H54 (cell line): ENCODE data around the gene TIGD3.

Experiments
- DNase-seq: peaks from one replicate; pipeline ENCODE4 v3.0.0; 2011; ENCODE audit warnings: low spot score, mixed read lengths; ENCODE audit not compliant: insufficient read length
- FAIRE-seq: peaks from 3 replicates; lab custom pipeline; 2011; peaks lifted over from hg19 to GRCh38; lab: Jason Lieb, UNC
- POLR2A ChIP-seq: IDR thresholded peaks from 2 replicates; pipeline ENCODE4 v1.6.1; 2011; ENCODE audit warnings: low read depth, mild to moderate bottlenecking, low read length

TIGD3 gene

DNA sequence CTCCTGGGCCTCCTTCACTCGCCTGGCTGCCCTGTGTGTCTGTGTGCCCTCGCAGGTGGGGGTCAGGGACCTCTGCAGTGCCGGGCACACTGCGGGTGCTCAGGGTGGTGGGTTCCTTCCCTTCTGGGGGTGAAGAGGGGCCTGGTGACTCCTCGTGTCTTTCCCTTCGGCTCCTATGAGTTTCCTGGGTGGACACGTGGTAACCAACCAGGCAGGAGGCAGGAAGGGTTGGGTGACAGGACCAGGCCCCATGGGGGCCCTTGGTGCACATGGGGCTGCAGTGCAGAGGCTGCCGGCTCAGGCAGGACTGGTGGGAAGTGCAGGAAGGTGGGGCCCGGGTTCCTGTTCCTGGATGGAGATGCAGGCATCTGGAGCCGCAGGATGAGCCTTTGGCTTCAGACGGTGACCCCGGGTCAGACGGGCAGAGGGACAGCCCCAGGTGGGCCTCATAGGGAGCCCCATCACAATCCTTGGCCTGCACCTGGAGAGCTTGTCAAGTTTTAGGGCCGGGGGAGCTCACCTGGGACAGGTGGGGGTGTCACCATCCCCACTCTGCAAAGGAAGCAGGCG, 41.5 kb downstream of the TIGD3 start:
- TF ChIP-seq POLR2A, result no peak
- no peak for FAIRE-seq
- DNase-seq, result no peak

DNA sequence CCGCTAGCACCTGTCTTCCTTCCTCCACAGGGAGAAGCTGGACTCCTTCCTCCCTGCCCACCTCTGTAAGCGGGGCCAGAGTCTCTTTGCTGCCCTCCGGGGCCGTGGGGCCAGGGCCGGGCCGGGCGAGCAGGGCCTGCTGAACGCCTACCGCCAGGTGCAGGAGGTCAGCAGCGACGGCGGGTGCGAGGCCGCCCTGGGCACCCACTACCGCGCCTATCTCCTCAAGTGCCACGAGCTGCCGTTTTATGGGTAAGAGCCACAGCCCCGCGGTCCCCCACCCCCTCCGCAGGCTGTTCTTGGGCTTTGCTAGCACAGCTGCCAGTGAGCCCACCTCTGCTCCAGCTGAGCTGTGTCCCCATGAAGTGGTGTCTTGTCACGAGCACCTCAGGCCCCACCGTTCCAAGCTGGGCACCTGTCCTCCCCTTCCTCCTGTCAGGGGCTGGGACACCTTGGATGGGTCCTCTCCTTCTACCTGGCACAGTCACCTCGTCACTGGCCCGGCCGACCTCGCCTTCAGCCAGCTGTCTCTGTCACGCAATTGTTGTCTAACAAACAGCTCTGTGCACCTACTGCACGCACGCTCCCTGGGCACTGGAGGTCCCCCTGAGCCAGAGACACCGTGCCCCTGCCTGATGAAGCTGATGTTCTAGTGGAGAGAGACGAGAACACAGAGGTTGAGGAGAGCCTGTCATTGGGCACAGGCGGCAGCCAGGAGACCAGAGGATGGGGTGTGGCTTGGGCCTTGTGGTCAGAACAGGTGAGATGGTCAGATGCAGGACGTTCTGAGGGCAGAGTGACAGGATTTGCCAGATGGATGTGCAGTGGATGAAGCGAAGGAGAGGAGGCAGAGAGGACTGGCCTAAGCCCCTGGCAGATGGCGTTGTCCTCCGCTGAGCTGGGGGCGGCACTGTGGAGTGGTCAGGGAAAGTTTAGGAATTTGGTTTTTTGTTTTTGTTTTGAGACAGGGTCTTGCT, 42.5 kb downstream of the TIGD3 start:
- no peak for TF ChIP-seq POLR2A
- FAIRE-seq (no peak), DNase-seq (no peak)

DNA sequence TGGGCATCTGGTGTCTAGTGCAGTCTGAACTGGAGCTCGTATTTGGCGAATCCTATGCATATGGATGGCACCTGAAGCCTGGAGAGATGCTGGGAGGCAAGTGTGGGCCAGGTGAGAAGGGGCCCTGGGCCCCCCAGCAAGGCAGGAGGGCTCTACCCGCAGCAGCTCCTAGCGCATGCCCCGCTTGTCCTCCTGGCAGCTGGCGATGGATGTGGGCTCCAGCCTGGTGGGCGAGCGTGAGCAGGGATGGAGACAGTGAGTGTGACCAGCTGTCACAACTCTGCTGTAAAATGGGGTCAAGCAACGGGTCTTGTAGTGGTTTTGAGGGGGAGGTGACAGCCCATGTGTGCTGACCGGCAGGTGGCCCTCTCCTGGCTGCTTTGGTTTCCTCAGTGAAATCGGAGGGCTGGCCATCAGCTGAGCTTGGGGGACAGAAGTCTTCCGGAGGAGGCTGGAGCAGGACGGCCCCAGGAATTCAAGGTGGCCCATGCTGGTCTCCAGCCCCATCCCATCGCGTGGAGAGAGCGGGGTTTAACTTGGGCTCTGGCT, 43.9 kb downstream of the TIGD3 start:
- TF ChIP-seq POLR2A, result no peak
- DNase-seq, result no peak
- no peak for FAIRE-seq

DNA sequence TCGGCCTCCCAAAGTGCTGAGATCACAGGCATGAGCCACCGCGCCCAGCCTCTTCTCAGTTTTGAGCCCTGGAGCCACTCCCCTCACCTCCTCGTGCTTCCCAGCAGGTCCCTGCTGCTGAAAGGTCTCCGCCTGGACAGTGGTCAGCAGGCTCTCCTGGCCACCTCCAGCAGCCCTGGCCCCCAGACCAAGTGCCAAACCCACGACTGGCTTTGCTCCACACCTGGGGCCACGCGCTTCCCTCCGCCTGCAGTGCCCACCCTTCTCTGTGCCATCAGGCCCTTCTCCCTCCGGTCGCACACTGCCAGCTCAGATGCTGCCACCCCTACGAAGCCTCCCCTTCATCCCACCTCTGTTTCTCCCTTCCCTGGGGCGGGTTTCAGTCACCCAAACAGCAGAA, 44.7 kb downstream of the TIGD3 start:
- TF ChIP-seq POLR2A, result no peak
- FAIRE-seq (no peak), DNase-seq (no peak)

DNA sequence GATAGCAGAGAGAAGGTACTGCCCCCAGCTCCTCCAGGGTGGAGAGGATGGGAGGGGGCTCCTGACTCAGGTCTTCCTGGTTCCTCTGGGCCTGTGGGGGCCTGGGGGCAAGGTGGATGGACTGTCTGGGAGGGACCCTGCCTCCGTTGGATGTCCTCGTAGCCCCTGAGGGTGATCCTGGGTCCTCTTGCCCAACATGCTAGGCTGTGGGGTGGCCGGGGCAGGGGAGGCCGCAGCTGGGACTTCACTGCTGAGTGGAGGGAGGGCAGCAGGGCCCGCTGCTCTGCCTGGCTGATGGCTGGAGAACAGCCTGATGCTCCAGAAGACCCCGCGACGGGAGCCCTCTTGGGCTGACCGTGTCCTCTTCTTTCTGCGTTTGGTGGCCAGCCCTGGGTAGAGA, 45.3 kb downstream of the TIGD3 start:
- DNase-seq (no peak), FAIRE-seq (no peak)
- TF ChIP-seq POLR2A, result no peak

DNA sequence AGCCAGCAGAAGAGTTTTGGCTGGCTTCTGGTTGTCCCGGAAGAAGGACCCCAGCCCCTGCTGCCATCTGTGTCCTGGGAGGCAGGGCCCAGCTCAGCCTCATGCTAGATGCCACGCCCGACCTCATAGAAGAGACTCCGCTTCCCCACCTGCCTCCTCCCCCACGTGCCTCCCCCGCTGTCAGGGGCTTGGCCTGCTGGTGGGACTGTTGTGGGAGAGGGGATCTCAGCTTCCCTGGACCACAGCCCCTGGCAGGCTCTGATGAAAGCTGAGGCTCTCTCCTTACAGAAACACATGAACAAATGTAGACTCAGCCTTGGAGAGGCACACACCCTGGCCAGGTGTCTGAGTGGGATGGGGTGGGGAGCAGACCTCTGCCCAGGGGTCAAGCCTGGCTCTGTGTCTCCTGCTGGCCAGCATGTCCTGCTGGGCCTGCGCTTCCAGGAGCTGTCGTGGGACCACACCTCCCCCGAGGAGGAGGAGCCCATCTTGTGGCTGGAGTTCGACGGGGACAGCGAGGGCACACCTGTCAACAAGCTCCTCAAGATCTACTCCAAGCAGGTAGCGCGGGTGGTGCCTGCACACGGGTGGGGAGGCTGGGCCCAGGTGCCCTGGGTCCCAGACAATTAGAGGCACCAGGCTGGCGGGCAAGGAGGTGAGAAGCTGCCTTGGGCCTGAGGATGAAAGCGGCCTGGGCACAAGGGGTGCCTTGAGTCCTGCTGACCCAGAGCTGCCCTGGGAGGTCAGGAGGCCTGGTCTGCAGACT, 45.9 kb downstream of the TIGD3 start:
- TF ChIP-seq POLR2A, result no peak
- DNase-seq (no peak), FAIRE-seq (no peak)

DNA sequence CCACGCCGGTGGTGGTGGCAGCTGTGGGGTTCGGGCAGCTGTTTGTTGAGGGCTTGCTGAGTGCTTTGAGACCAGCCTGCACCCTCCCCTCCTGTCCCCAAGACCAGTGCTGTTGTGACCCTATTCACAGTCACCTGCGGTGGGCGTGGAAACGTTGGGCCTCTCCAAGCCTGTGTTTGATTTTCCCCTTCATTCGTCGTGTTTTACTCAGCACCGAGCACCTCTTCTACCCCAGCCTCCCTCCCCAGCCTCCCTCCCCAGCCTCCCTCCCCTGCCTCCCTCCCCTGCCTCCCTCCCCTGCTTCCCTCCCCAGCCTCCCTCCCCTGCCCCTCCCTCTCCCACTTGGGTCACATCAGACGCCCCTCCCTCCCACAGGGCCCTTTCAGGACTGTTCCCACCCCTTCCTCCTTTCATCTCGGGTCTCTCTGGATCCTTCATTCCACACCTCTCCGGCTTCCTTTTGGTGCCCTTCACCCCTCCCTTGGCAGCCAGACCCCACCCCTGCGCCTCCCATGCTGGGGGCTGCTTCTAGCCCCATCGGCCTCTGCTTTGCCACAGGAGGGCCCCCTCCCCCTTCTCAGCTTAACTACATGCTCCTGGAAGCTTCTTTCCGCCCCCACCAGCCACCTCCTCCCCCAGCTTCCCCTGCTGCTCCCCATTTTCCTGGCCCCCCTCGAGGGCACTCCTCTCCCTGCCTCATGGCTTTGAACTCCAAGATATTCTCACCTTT, 46.7 kb downstream of the TIGD3 start:
- DNase-seq (no peak), FAIRE-seq (no peak)
- TF ChIP-seq POLR2A, result no peak

DNA sequence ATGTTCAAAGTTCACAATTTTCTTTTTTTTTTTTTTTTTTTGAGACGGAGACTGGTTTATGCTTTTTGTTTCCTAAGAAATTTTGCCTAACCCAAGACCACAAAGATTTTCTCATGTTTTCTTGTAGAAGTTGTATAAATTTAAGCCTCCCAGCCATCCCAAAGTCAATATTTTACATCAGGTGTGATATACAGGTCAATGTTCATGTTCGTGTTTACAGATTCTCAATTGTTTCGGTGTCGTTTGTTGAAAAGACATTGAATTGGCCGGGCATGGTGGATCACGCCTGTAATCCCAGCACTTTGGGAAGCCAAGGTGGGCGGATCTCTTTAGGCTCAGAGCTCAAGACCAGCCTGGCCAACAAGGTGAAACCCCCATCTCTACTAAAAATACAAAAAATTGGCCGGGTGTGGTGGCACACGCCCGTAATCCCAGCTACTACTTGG, 47.3 kb downstream of the TIGD3 start:
- no peak for TF ChIP-seq POLR2A
- no peak for FAIRE-seq

DNA sequence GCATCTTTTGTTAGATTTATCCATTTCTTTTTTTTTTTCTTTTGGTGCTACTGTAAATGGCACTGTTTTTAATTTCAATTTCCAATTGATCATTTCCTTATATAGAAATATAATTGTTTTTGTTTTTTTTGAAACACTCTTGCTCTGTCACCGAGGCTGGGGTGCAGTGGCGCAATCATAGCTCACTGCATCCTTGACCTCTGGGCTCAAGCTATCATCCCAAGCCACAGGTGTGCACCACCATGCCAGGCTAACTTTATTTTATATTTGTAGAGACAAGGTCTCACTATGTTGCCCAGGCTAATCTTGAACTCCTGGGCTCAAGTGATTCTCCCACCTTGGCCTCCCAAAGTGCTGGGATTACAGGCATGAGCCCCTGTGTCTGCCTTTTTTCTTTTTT, 48.2 kb downstream of the TIGD3 start:
- no peak for DNase-seq
- TF ChIP-seq POLR2A, result no peak
- FAIRE-seq, result no peak

More for the DNA sequence above, 47.3 kb downstream of the TIGD3 start:
- DNase-seq, result no peak

DNA sequence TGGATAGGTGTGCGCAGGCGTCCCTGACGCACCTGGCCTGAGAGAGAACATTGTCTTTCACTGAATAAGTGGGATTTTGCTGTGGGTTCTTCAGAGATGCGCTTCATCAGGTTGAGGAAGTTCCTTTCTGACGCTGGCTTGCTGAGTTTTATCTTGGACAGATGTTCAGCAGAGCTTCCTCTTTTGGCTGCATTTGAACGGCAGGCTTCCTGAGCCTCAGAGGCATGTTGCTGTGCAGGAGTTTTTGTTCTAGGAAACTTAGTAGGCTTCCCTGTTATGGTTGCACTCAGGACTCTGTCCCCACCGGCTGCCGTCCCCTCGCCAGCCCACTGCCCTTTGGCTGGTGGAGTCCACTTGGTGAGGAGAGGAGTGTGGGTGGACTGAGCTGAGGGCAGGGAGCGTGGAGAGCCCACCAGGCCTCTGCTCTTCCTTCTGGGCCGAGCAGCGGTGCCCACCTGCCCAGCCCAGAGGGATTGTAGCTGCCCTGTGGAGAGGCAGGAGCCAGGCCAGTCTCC, 49.1 kb downstream of the TIGD3 start:
- no peak for DNase-seq
- no peak for TF ChIP-seq POLR2A
- FAIRE-seq, result no peak

DNA sequence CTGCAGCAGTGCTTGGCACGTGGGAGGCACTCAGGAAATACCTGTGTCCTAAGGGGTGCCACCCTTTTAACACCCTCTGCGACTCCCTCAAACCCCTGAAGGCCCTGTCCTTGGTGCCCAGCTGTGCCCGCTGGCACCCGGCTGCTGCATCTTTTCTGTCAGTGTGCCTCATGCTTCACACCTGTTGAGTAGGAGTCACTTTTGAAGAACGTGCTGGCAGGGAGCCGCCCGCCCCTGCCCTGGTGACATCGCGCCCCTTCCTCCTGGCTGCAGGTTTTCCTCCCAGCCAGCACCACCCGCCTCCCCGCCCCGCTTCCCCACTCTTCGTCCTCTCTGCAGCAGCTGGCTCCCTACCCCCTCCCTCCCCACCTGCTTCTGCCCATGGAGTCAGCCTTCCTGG, 49.7 kb downstream of the TIGD3 start:
- DNase-seq (no peak), FAIRE-seq (no peak)
- TF ChIP-seq POLR2A, result no peak

DNA sequence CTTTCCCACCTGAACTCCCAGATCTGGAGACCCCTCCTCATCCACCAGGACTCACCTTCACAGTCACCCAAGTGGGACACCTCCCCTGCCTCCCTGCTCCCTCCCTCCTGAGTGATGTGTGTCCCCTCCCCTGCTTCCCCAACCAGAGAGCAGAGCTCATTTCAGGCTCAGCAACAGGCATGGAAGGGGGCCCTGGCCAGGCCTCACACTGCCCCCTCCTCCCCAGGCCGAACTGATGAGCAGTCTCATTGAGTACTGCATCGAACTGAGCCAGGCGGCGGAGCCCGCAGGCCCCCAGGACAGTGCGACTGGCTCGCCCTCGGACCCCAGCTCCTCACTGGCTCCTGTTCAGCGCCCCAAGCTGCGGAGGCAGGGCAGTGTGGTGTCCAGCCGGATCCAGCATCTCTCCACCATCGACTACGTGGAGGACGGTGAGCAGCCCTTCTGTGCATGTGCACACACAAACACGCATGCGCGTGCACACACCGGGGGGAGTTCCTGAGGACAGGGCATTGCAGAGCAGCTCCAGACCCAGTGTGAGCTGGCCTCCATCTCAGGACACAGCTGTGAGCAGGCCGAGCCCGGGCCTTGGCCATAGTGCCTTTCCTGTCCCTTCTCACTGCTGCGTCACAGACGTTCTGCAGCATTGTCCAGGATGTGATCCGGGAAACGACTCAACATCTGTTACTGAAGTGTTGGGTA, 50.2 kb downstream of the TIGD3 start:
- no peak for TF ChIP-seq POLR2A
- DNase-seq, result no peak
- FAIRE-seq, result no peak
